Measurements from ENCODE around the gene MRPL11.

The MRPL11 gene

GRCh38 chr11:66462911-66463310, 24.3 kb upstream of the MRPL11 start:
- no peak overlapping the region for H3K27ac ChIP-seq
- H3K27me3 ChIP-seq = no peaks in the 10 kb centered on the region
- no peak for TF ChIP-seq Cebpa-rat (IDR thresholded peaks at IDR 0.05)
- H3K9me3 ChIP-seq (replicated peaks in 1 of 11) = peaks cover 12 to 26% (median 25%) of the 10 kb centered on the region in 11 experiments; a peak in 16 of 22 replicates
- H3K4me1 ChIP-seq = peaks cover 41 to 60% (median 54%) of the 10 kb centered on the region in 10 experiments
- H3K4me2 ChIP-seq = 0 out of 22 replicates have a peak overlapping the region, but pooled peaks of 1 of the 11 experiments have one; percentile 15
- H3K36me3 ChIP-seq = no peaks in the 10 kb centered on the region
- H3K9ac ChIP-seq = no peak overlapping the region
- peaks cover 0 to 9% (median 7%) of the 10 kb centered on the region in 11 experiments; a peak in 9 of 22 replicates for H4K20me1 ChIP-seq
- no peak overlapping the region for H3K4me3 ChIP-seq

- H3K4me1 ChIP-seq = peaks cover 41 to 61% (median 54%) of the 10 kb centered on the region in 10 experiments
- H3K9ac ChIP-seq = no peak overlapping the region
- peak overlapping the region in 2 of 11 experiments; percentile 15 to 20; a peak in 2 of 22 replicates for H3K4me2 ChIP-seq
- H3K36me3 ChIP-seq = no peaks in the 10 kb centered on the region
- no peak overlapping the region for H3K4me3 ChIP-seq
- H3K27me3 ChIP-seq = no peaks in the 10 kb centered on the region
- peaks cover 12 to 26% (median 25%) of the 10 kb centered on the region in 11 experiments; a peak in 16 of 22 replicates for H3K9me3 ChIP-seq (replicated peaks in 1 of 11)
- 0 out of 22 replicates have a peak, but pooled peaks cover 0 to under 1% (median 0%) of the 10 kb centered on the region in 11 experiments for H4K20me1 ChIP-seq
- H3K27ac ChIP-seq = no peak overlapping the region
- TF ChIP-seq Cebpa-rat (IDR thresholded peaks at IDR 0.05) = no peak
Measured at GRCh38 chr11:66462010-66462409, 23.4 kb upstream of the MRPL11 start.

GRCh38 chr11:66459138-66459778, 20.6 kb upstream of the MRPL11 start:
- Histone ChIP-seq H3K27me3 (no peaks in the 10 kb centered on the region), H4K20me1 (no peaks in the 10 kb centered on the region; a peak in 1 of 22 replicates), H3K27ac (peak overlapping the region in 9 of 11 experiments; percentile 26 to 70 (median 51); a peak in 14 of 22 replicates), H3K9ac (peak overlapping the region in 2 of 11 experiments; percentile 12 to 41; a peak in 3 of 22 replicates), H3K9me3 (replicated peaks in 1 of 11) (peaks cover 12 to 26% (median 25%) of the 10 kb centered on the region in 11 experiments; a peak in 16 of 22 replicates), H3K36me3 (no peaks in the 10 kb centered on the region), H3K4me2 (peak overlapping the region; percentile 47 to 75 (median 66)), H3K4me3 (no peak overlapping the region), H3K4me1 (peaks cover 27 to 53% (median 43%) of the 10 kb centered on the region in 10 experiments)
- no peak for TF ChIP-seq Cebpa-rat (IDR thresholded peaks at IDR 0.05)

GRCh38 chr11:66457826-66458225, 19.2 kb upstream of the MRPL11 start:
- Histone ChIP-seq H3K36me3 (no peaks in the 10 kb centered on the region), H3K27me3 (no peaks in the 10 kb centered on the region), H3K4me3 (no peak overlapping the region), H3K4me2 (peak overlapping the region; percentile 47 to 75 (median 66)), H3K4me1 (peaks cover 27 to 58% (median 46%) of the 10 kb centered on the region in 10 experiments), H3K9ac (peak overlapping the region in 4 of 11 experiments; percentile 7 to 52 (median 22); a peak in 4 of 22 replicates), H3K9me3 (replicated peaks in 1 of 11) (peaks cover 9 to 17% (median 14%) of the 10 kb centered on the region in 11 experiments; a peak in 16 of 22 replicates), H3K27ac (peak overlapping the region in 10 of 11 experiments; percentile 15 to 70 (median 44); a peak in 18 of 22 replicates), H4K20me1 (no peaks in the 10 kb centered on the region; a peak in 1 of 22 replicates)
- TF ChIP-seq Cebpa-rat (IDR thresholded peaks at IDR 0.05) = peak in 4 of 11 experiments; percentile 36 to 61 (median 45); a peak in 4 of 22 replicates

- no peak overlapping the region for H3K9ac ChIP-seq
- no peaks in the 10 kb centered on the region for H3K27me3 ChIP-seq
- H3K36me3 ChIP-seq = no peaks in the 10 kb centered on the region
- TF ChIP-seq Cebpa-rat (IDR thresholded peaks at IDR 0.05) = no peak
- no peaks in the 10 kb centered on the region; a peak in 1 of 22 replicates for H4K20me1 ChIP-seq
- no peak overlapping the region for H3K27ac ChIP-seq
- H3K9me3 ChIP-seq (replicated peaks in 1 of 11) = no peaks in the 10 kb centered on the region
- peak overlapping the region in 2 of 11 experiments; percentile 16 to 41; a peak in 4 of 22 replicates for H3K4me2 ChIP-seq
- no peak overlapping the region for H3K4me3 ChIP-seq
- peaks cover 27 to 46% (median 42%) of the 10 kb centered on the region in 10 experiments for H3K4me1 ChIP-seq
Measured at GRCh38 chr11:66454828-66455227, 16.2 kb upstream of the MRPL11 start.

GRCh38 chr11:66454247-66454646, 15.6 kb upstream of the MRPL11 start:
- Histone ChIP-seq H3K9ac (no peak overlapping the region), H4K20me1 (no peaks in the 10 kb centered on the region; a peak in 1 of 22 replicates), H3K4me2 (peak overlapping the region in 6 of 11 experiments; percentile 3 to 41 (median 16); a peak in 6 of 22 replicates), H3K36me3 (no peaks in the 10 kb centered on the region), H3K4me1 (peaks cover 22 to 41% (median 36%) of the 10 kb centered on the region in 10 experiments), H3K27me3 (no peaks in the 10 kb centered on the region), H3K27ac (no peak overlapping the region), H3K9me3 (replicated peaks in 1 of 11) (no peaks in the 10 kb centered on the region), H3K4me3 (no peak overlapping the region)
- TF ChIP-seq Cebpa-rat (IDR thresholded peaks at IDR 0.05) = no peak

- TF ChIP-seq Cebpa-rat (IDR thresholded peaks at IDR 0.05) = no peak
- no peak overlapping the region for H3K4me3 ChIP-seq
Measured at GRCh38 chr11:66451663-66452062, 13.0 kb upstream of the MRPL11 start.

GRCh38 chr11:66450560-66450959, 11.9 kb upstream of the MRPL11 start:
- TF ChIP-seq Cebpa-rat (IDR thresholded peaks at IDR 0.05) = no peak
- no peak overlapping the region for H3K27ac ChIP-seq

More at GRCh38 chr11:66451663-66452062, 13.0 kb upstream of the MRPL11 start:
- no peaks in the 10 kb centered on the region; a peak in 1 of 22 replicates for H4K20me1 ChIP-seq
- no peaks in the 10 kb centered on the region for H3K27me3 ChIP-seq
- H3K4me1 ChIP-seq = peaks cover 0 to 18% (median 14%) of the 10 kb centered on the region in 10 experiments; a peak in 13 of 20 replicates
- no peaks in the 10 kb centered on the region for H3K9me3 ChIP-seq (replicated peaks in 1 of 11)
- no peak overlapping the region for H3K27ac ChIP-seq
- H3K36me3 ChIP-seq = no peaks in the 10 kb centered on the region
- H3K4me2 ChIP-seq = no peak overlapping the region
- no peak overlapping the region for H3K9ac ChIP-seq

GRCh38 chr11:66448523-66448922, 9.9 kb upstream of the MRPL11 start:
- TF ChIP-seq Cebpa-rat (IDR thresholded peaks at IDR 0.05) = no peak
- Histone ChIP-seq H4K20me1 (no peaks in the 10 kb centered on the region), H3K27ac (no peak overlapping the region), H3K36me3 (no peaks in the 10 kb centered on the region), H3K9me3 (replicated peaks in 1 of 11) (peaks cover 5 to 19% (median 11%) of the 10 kb centered on the region in 11 experiments), H3K4me2 (no peak overlapping the region), H3K27me3 (no peaks in the 10 kb centered on the region), H3K4me1 (peaks cover 0 to 8% (median 0%) of the 10 kb centered on the region in 10 experiments; a peak in 4 of 20 replicates), H3K9ac (no peak overlapping the region), H3K4me3 (no peak overlapping the region)

More at GRCh38 chr11:66450560-66450959, 11.9 kb upstream of the MRPL11 start:
- Histone ChIP-seq H3K4me1 (peaks cover 0 to 15% (median 12%) of the 10 kb centered on the region in 10 experiments; a peak in 13 of 20 replicates), H3K27me3 (no peaks in the 10 kb centered on the region), H3K4me2 (no peak overlapping the region), H3K4me3 (no peak overlapping the region), H3K9me3 (replicated peaks in 1 of 11) (no peaks in the 10 kb centered on the region), H4K20me1 (no peaks in the 10 kb centered on the region; a peak in 1 of 22 replicates), H3K36me3 (no peaks in the 10 kb centered on the region), H3K9ac (no peak overlapping the region)
